ENCODE measurements around the gene CEP126. TPM values are rescaled to one million over a fixed set of nuclear protein-coding genes. Genes with fewer than 3 reads are reported as not detected.

The CEP126 gene
- total RNA-seq, 1 experiment from 2014 or later, result 2.0 TPM

DNA sequence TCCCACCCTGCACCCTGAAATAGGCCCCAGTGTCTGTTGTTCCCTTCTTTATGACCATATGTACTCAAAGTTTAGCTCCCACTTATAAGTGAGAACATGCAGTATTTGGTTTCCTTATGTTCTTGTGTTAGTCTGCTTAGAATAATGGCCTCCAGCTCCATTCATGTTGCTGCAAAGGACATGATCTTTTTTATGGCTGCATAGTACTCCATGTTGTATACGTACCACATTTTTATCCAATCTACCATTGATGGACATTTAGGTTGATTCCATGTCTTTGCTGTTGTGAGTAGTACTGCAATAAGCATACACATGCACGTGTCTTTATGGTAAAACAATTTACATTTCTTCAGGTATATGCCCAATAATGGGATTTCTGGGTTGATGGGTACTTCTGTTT lies 60.9 kb downstream of the CEP126 start:
- Histone ChIP-seq H3K4me3 (replicated peaks in 1 of 2; ENCODE audit: low read depth in 1 of 2, low read length in 2 of 2) (no peak overlapping the region), H3K79me2 (ENCODE audit: insufficient read depth, low read length) (no peaks in the 10 kb centered on the region), H3K9me2 (ENCODE audit: insufficient read depth) (no peaks in the 10 kb centered on the region), H3K9me3 (ENCODE audit: control insufficient read depth in 1 of 2, insufficient read depth in 1 of 2, low read depth in 1 of 2, low read length in 2 of 2) (no peaks in the 10 kb centered on the region), H3K36me3 (ENCODE audit: control insufficient read depth in 1 of 2, insufficient read depth in 2 of 2, low read length in 2 of 2) (no peaks in the 10 kb centered on the region), H3K27ac (ENCODE audit: low read depth, low read length) (no peak overlapping the region), H3K27me3 (ENCODE audit: insufficient read depth, low read length) (no peaks in the 10 kb centered on the region), H3K4me2 (ENCODE audit: low read length) (no peak overlapping the region), H3K9ac (ENCODE audit: low read length) (no peak overlapping the region), H4K20me1 (ENCODE audit: insufficient read depth) (no peaks in the 10 kb centered on the region), H3K4me1 (ENCODE audit: control insufficient read depth in 1 of 2, insufficient read depth in 2 of 2, low read length in 2 of 2) (no peaks in the 10 kb centered on the region), H2AFZ (ENCODE audit: low read depth, low read length, poor library complexity, severe bottlenecking) (no peak overlapping the region)
- ChIA-PET RAD21 (ENCODE audit: low non-redundant PET in 1 of 2, low total read pairs in 2 of 2, uncharacterized antibody in 2 of 2, unreplicated experiment in 2 of 2) (no interaction called here), POLR2A (no interaction called here), CTCF (no interaction called here)
- DNase-seq (ENCODE audit: low read depth, low spot score) (no peak), ATAC-seq (no peak)
- intact Hi-C loops (cut with micrococcal nuclease), result no loop called here
- TF ChIP-seq SRF (IDR thresholded peaks at IDR 0.05; ENCODE audit: low read depth) (no peak), POLR2A (IDR thresholded peaks at IDR 0.05; ENCODE audit: borderline replicate concordance, extremely low read depth, insufficient read depth, insufficient read length) (no peak), EZH2 (IDR thresholded peaks at IDR 0.05) (no peak), CBX3 (IDR thresholded peaks at IDR 0.05; ENCODE audit: low read depth) (no peak)
- BruUV-seq (replicated peaks), result no TSS peak

GRCh38 chr11:101987370-101987769 lies 72.6 kb downstream of the CEP126 start:
- DNase-seq (ENCODE audit: low read depth, low spot score), result no peak
- BruUV-seq (replicated peaks), result no TSS peak
- POLR2A ChIA-PET, result interaction anchor here (0.5 kb wide), 1 partner anchor 11 kb away, joined by 5 read pairs; no protein-coding TSS in a partner anchor
- TF ChIP-seq, protein P1, sequence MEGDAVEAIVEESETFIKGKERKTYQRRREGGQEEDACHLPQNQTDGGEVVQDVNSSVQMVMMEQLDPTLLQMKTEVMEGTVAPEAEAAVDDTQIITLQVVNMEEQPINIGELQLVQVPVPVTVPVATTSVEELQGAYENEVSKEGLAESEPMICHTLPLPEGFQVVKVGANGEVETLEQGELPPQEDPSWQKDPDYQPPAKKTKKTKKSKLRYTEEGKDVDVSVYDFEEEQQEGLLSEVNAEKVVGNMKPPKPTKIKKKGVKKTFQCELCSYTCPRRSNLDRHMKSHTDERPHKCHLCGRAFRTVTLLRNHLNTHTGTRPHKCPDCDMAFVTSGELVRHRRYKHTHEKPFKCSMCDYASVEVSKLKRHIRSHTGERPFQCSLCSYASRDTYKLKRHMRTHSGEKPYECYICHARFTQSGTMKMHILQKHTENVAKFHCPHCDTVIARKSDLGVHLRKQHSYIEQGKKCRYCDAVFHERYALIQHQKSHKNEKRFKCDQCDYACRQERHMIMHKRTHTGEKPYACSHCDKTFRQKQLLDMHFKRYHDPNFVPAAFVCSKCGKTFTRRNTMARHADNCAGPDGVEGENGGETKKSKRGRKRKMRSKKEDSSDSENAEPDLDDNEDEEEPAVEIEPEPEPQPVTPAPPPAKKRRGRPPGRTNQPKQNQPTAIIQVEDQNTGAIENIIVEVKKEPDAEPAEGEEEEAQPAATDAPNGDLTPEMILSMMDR (IDR thresholded peaks at IDR 0.05 in 2 of 3, conservative IDR thresholded peaks at IDR 0.05 in 1 of 3; ENCODE audit: borderline replicate concordance in 1 of 3, insufficient read depth in 1 of 3, low read depth in 2 of 3, low read length in 2 of 3), result peak in 2 of 3 experiments; percentile 7 to 48; a peak in 2 of 6 replicates
- TF ChIP-seq ELF1 (IDR thresholded peaks at IDR 0.05; ENCODE audit: borderline replicate concordance, low read depth) (no peak), EGR1 (IDR thresholded peaks at IDR 0.05; ENCODE audit: low read depth) (no peak), CBX3 (IDR thresholded peaks at IDR 0.05; ENCODE audit: low read depth) (no peak), EZH2phosphoT487 (IDR thresholded peaks at IDR 0.05; ENCODE audit: borderline replicate concordance) (no peak), RAD21 (IDR thresholded peaks at IDR 0.05; ENCODE audit: low read depth) (no peak), JUND (IDR thresholded peaks at IDR 0.05) (no peak)
- no peak overlapping the region for H3K27ac ChIP-seq (ENCODE audit: low read depth, low read length)
- H3K4me3 ChIP-seq (replicated peaks in 1 of 2; ENCODE audit: low read depth in 1 of 2, low read length in 2 of 2), result no peak overlapping the region
- no peak overlapping the region for H3K4me2 ChIP-seq (ENCODE audit: low read length)
- RAD21 ChIA-PET (ENCODE audit: low non-redundant PET in 1 of 2, low total read pairs in 2 of 2, uncharacterized antibody in 2 of 2, unreplicated experiment in 2 of 2), result no interaction called here
- intact Hi-C loops (cut with micrococcal nuclease), result no loop called here
- CTCF ChIA-PET, result interaction anchor here (0.7 to 1.2 kb wide), 3 partner anchors 8 to 123 kb away, joined by 3 to 6 read pairs (median 3); no protein-coding TSS in a partner anchor
- ATAC-seq, result peak; percentile 65
- H3K9ac ChIP-seq (ENCODE audit: low read length), result no peak overlapping the region
- no peak overlapping the region for H2AFZ ChIP-seq (ENCODE audit: low read depth, low read length, poor library complexity, severe bottlenecking)
- H3K9me2 ChIP-seq (ENCODE audit: insufficient read depth), result no peaks in the 10 kb centered on the region
- H3K4me1 ChIP-seq (ENCODE audit: control insufficient read depth in 1 of 2, insufficient read depth in 2 of 2, low read length in 2 of 2), result no peaks in the 10 kb centered on the region
- H4K20me1 ChIP-seq (ENCODE audit: insufficient read depth), result no peaks in the 10 kb centered on the region
- no peaks in the 10 kb centered on the region for H3K9me3 ChIP-seq (ENCODE audit: control insufficient read depth in 1 of 2, insufficient read depth in 1 of 2, low read depth in 1 of 2, low read length in 2 of 2)
- H3K36me3 ChIP-seq (ENCODE audit: control insufficient read depth in 1 of 2, insufficient read depth in 2 of 2, low read length in 2 of 2), result no peaks in the 10 kb centered on the region
- H3K79me2 ChIP-seq (ENCODE audit: insufficient read depth, low read length), result no peaks in the 10 kb centered on the region
- H3K27me3 ChIP-seq (ENCODE audit: insufficient read depth, low read length), result no peaks in the 10 kb centered on the region
